NCI-H2107 treated with DMSO at 0.1 percent for 48 hours (cell line): Measurements from ENCODE around the gene ELF2.
"Not testable (repeated sequence)": the region's sequence is repeated elsewhere in the genome, so short reads cannot be mapped to it uniquely, and the experiment has no call there.

Experiments used
- DNase-seq: peaks from one replicate; lab custom pipeline; 2025; ENCODE audit not compliant: unreplicated experiment; lab: John Stamatoyannopoulos, UW

The ELF2 gene

DNA sequence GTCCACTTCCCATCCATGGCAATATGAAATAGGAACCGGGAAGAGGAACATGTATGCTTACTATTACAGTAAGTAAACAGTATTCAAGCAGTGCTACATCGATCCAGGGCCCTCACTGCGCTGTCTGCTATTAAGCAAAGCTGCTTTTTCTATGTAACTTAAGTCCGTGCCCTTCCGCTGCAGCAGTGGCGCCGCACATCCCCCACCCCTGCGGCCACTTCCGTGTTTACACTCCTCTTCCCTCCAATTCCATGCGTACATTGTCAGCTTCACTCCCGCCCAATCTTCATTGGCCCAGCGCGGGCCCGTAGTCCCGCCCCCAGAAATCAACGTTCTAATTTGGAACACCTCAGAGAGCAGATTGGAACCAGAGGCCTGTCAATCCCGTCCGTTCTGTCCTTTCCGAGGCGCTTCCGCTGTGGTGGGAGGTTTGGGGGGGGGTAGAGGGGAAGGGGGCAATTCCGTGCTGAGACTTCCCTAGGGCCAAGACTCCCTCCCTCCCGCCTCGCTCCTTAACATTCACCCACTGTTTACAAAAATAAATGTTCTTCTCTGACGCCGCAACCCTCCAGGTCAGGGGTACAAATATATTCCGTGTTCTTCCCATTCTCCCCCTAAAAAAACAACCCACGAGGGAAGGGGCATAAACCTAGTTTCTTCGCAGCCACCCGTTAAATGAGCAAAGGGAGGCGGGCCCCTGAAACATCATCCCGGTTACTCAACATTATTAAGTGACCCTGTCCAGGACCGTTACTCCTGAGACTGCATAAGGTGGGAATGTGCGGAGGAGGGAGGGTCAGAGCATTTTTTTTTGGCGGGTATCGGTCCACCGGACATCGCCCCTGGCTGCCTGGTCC is 94.0 kb downstream of the ELF2 start:
- peak; percentile 85 for DNase-seq

DNA sequence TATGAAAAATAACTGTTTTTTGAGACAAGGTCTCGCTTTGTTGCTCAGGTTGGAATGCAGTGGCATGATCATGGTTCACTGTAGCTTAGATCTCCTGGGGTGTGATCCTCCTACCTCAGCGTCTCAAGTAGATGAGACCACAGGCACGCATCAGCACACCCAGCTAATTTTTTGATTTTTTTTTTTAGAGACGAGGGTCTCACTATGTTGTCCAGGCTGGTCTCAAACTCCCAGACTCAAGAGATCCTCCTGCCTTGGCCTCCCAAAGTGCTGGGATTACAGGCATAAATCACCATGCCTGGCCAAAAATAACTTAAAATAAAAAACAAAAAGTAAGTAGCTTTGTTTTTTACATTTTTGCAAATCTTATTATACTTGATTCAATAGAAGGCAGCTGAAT is 98.1 kb downstream of the ELF2 start:
- DNase-seq: no peak

GRCh38 chr4:139077567-139078355 is 99.3 kb downstream of the ELF2 start:
- DNase-seq: no peak

DNA sequence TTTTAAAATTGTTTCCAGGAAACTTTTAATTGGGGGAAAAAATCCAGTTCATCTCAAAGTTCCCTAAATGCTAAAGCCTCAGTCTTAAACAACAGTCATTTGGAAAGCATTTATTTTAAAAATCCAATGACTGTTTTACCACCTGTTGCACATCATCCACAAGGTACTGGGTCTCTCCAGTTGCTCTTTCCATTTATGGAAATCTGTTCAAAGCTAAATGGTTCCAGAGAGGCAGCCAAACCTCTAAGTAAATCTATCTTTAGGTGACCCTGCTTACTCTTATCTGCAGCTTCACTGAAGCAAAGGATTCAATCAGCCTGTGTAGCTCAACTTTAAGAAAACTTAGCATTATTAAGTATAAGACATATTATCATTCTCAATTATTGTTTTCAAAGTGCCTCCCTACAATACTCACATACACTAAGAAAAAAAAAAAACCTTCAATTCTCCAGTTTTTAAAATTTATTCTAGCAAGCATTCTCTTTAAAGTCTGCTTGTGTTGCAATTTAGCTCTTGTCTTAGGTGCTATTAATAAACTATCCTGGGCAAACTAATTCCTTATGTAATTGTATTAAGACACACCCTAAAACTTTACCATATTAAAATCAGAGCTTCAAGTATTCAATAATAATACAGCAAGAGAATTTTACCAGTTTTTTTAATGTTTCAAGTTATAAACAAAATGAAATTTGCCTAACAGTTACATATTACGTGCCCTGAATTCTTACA is 100.8 kb downstream of the ELF2 start:
- no peak for DNase-seq

DNA sequence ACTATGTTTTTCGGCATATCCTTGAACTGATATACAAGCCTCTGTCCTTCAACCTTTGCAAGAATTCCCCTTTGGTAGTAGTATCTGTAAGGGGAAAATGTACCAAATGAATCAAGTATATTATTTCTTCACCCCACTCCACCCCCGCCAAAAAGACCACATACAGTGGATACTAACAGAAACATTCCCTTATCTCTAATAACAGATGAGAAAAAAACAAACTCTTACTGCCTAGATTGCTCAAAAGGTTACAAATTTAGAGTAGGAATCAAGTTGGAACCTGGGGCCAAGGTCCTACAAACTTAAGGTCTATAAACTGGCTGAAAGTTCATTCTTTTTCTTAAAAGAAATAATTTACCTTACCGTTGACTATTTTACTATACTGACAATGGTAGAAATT is 116.4 kb downstream of the ELF2 start:
- DNase-seq: no peak

- DNase-seq: not testable (repeated sequence)
Measured at GRCh38 chr4:139059026-139059425, 118.0 kb downstream of the ELF2 start.

DNA sequence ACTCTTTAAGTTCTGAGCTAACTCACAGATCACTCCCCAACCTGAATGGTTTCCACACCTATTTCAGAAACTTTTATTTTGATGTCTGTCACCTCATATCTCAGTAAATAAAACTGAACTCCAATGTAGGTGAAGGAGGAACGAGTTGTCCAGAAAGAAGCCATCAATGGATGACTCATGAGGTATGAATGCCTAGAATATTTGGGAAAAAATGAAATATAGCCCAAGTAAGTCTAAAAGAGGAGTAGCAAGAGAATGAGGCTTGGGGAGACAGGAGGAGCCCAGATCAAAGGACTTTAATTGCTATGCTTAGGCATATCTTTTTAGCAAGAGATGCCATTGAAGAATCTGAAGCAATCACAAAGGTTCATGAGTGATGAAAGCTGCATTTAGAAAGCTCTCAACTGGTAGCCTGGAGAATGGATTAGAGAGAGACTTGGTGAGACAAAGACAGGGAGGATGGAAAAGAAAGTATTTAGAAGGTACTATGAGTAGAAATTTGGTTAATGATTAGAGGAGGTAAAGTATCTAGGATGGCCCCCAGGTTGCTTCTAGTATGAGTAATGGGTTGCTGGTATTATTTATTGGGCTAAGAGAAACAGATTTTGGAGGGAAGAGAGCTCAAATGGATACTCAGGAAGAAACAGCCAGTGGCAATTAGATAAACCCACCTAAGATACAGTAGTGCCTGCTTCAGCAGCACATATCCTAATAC is 122.1 kb downstream of the ELF2 start:
- DNase-seq: no peak

GRCh38 chr4:139053909-139054308 is 123.1 kb downstream of the ELF2 start:
- DNase-seq: no peak

DNA sequence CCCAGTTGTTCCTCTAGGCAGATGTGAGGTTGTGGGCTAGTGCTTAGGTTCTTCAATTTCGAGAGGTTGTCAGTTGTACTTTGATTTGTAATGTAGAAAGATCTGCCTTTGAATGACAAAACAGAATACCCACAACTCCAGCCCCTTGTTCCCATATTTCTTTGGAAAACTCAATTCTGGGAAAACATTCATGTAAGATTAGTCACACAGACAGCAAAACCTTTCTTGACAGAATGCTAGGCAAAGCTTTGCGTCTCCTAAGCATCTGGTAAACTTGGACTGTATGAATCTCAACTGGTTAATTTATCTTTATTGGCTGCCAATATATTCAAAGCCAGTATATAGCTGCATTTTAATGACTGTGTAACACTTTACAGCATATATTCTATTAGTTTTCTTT is 126.6 kb downstream of the ELF2 start:
- no peak for DNase-seq

- DNase-seq: no peak
Measured at GRCh38 chr4:139048026-139048425, 129.0 kb downstream of the ELF2 start.

GRCh38 chr4:139044291-139044690 is 132.7 kb downstream of the ELF2 start:
- DNase-seq: no peak

DNA sequence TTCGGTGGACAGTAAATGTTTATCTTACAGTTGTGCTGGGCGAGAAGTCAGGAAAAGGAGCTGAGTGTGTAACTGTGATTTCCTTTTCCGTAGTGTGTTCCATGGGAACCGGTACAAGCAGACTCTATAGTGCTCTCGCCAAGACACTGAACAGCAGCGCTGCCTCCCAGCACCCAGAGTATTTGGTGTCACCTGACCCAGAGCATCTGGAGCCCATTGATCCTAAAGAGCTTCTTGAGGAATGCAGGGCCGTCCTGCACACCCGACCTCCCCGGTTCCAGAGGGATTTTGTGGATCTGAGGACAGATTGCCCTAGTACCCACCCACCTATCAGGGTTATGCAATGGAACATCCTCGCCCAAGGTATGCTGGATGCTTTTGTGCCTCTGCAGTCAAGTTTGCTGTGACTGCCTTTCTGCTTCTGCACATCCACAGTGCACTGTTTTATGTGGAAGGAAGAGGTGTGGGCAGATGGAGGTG is 134.0 kb downstream of the ELF2 start:
- no peak for DNase-seq

DNA sequence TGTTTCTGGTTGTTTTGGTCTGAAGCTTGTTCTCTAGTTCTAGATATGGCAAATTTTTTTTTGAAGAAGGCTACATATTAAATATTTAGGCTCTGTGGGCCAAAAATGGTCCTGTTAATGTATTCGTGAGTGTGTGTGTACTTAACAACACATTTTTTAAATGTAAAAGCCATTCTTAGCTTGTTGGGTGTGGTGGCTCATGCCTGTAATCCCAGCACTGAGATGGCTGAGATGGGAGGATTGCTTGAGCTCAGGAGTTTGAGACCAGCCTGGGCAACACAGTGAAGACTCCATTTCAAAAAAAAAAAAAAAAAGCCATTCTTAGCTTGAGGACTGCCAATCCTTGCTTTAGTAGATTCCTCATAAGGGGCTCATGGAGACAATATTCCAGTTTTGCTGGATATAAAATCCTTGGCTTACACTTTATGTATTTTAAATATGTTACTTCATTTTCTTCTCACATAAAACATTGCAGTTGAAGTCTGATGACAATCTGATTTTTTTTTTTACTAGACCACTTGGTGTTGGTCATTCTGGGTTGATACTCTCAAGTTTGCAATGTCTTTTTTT is 138.1 kb downstream of the ELF2 start:
- DNase-seq: no peak

DNA sequence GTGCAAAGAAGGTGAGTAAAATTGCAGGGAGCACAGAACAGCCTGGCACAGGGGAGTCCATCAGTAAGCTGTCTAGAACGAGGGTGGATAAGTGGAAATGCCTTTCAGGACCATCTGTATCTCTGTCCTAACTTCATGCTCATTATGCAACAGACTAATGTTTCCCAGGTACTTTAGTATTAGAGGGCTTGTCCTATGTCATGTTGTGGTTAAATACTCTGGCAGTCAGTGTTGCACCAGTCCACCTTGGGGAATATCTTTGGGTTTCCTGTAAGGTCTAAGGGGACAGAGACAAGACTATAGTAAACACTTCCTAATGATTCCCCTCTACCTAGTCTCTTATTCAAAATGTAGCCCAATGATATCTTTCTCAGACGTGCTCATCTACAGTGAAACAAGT is 140.1 kb downstream of the ELF2 start:
- no peak for DNase-seq

GRCh38 chr4:139035650-139036049 is 141.4 kb downstream of the ELF2 start:
- DNase-seq: no peak

- DNase-seq: peak; percentile 44
Measured at GRCh38 chr4:139030614-139031235, 146.3 kb downstream of the ELF2 start.

- DNase-seq: not testable (repeated sequence)
Measured at GRCh38 chr4:139029866-139030363, 147.1 kb downstream of the ELF2 start.

DNA sequence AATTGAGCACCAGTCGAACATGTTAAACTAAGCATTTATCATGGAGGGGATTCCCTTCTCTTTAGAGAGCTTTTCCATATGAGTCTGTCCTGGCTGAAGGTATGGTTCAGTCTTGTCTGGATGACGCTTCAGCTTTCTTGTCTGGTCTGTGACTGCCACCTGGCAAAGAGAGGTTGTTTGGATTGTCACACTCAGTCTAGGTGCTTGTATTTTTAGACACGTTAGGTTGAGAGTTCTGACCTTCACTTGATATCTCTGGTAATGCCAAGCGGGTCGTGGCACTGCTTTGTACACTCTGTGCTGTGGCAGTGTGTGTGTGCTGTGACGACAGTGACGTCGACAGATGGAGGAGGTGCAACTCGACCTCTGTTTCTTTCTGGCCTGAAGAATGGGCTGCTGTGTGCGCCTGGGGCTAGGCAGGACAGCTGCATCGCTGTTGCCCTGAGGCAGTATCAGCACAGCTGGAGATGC is 148.8 kb downstream of the ELF2 start:
- DNase-seq: no peak

DNA sequence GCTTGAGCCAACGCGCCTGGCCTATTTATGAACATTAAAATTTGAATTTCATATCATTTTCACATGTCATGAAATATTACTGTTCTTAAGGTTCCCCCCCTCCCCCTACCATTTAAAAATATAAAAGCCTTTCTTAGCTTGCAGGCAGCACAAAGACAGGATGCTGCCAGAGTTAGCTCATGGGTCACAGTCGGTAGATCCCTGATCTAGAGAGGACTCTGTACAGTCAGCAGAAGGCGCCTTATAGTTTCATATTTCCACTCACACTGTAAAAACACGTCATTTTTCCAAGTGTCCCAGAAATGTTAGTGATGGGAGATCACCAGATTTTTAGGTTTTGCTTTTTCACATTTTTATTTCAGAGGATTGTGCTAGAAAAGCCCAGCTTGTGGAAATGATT is 149.2 kb downstream of the ELF2 start:
- no peak for DNase-seq

DNA sequence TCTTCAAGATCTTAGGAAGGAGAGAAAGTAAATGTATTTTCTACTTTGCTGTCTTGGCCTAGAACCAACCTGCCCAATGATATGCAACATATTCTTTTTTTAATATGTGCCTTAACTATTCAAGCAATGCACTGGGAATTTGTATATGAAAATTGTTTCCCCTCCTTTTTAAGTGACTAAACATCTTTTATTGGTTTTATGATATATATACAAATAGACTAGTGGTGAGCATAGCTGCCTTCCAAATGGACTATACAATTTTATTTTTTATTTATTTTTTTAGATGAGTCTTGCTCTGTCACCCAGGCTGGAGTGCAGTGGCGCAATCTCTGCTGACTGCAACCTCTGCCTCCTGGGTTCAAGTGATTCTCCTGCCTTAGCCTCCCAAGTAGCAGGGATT is 151.2 kb downstream of the ELF2 start:
- no peak for DNase-seq
